Body of pancreas (tissue), 4 donors: ENCODE data around the gene TJP3. TPM values are rescaled to one million over a fixed set of nuclear protein-coding genes. Genes with fewer than 3 reads are reported as not detected.

Source experiments
- ATAC-seq: fragments of 150-250 bp; one replicate; pipeline ENCODE4 v1.9.1; 2016
- DNase-seq, 4 donors: peaks; one replicate each; pipeline ENCODE4 v3.0.0-alpha.2; 2019
- H3K27ac ChIP-seq, 4 donors: fragments of 200-600 bp; sonication (generic); 1 replicate in 3 of 4; 2 replicates in 1 of 4; pipeline versions ENCODE4 v1.5.1 to v1.6.1; 2016 to 2019; ENCODE audit warnings: mild to moderate bottlenecking in 1 of 4, mixed read lengths in 1 of 4, moderate library complexity in 1 of 4
- H3K27me3 ChIP-seq, 2 donors: fragments of 200-600 bp; sonication (generic); one replicate each; pipeline ENCODE4 v1.6.0; 2016; ENCODE audit warnings: mild to moderate bottlenecking in 1 of 2
- H3K36me3 ChIP-seq, 2 donors: fragments of 200-600 bp; sonication (generic); replicated peaks in 1 of 2; 2 replicates each; pipeline ENCODE4 v1.5.1; 2016; ENCODE audit warnings: low read depth in 2 of 2; ENCODE audit not compliant: insufficient read depth in 1 of 2
- H3K4me1 ChIP-seq: fragments of 200-600 bp; sonication (generic); one replicate; pipeline ENCODE4 v1.6.0; 2016
- H3K4me3 ChIP-seq, 2 donors: fragments of 200-600 bp; sonication (generic); 1 replicate in 1 of 2; 2 replicates in 1 of 2; pipeline ENCODE4 v1.5.1; 2016 to 2019
- H3K9me3 ChIP-seq, 3 donors: fragments of 200-600 bp; sonication (generic); 1 replicate in 2 of 3; 2 replicates in 1 of 3; pipeline ENCODE4 v1.5.1; 2016
- CTCF ChIP-seq, 7 experiments: fragments of 450-650 bp in 4 of 7; fragments of 200-600 bp in 3 of 7; sonication (generic) in 3 of 7; IDR thresholded peaks; one replicate each; pipeline ENCODE4 v1.5.1; 2016 to 2019; ENCODE audit warnings: antibody characterized with exemption in 7 of 7
- POLR2A ChIP-seq, 3 donors: fragments of 450-650 bp; IDR thresholded peaks; one replicate each; pipeline ENCODE4 v1.6.1; 2016; ENCODE audit warnings: antibody characterized with exemption in 3 of 3, mild to moderate bottlenecking in 2 of 3
- whole genome bisulfite sequencing, 2 donors: methylation state at CpG; one replicate each; pipeline ENCODE4 v1.1.5; 2017; 5-methylcytosine and 5-hydroxymethylcytosine counted together
- intact Hi-C: fragments of 100-400 bp; cut with DNase I; formaldehyde crosslinking; loops from one replicate; pipeline ENCODE4 v1.15.1; 2023
- total RNA-seq, 2 donors: library from RNA; depleted of rRNA; stranded (reverse); fragments of >200 nt; gene quantifications; one replicate each; pipeline ENCODE4 v1.1.0, GENCODE V29; 2016

The TJP3 gene
- total RNA-seq, 2 donors from 2014 or later: 15.8 to 21.4 TPM

GRCh38 chr19:3738477-3739220, 30.5 kb downstream of the TJP3 start:
- Histone ChIP-seq H3K4me3 (no peak overlapping the region), H3K27ac (no peak overlapping the region), H3K36me3 (peaks cover 0 to 3% of the 10 kb centered on the region in 2 donors), H3K4me1 (no peaks in the 10 kb centered on the region), H3K27me3 (no peaks in the 10 kb centered on the region), H3K9me3 (no peaks in the 10 kb centered on the region)
- ATAC-seq (no peak), DNase-seq (no peak)
- TF ChIP-seq CTCF (IDR thresholded peaks at IDR 0.05): no peak
- TF ChIP-seq POLR2A (IDR thresholded peaks at IDR 0.05): no peak
- 95 to 96% methylated on average over 21 to 32 of the region's 32 CpGs for WGBS, 2 donors
- intact Hi-C loops: no loop called here

- H3K27ac ChIP-seq: no peak overlapping the region
- no peaks in the 10 kb centered on the region for H3K36me3 ChIP-seq
- DNase-seq (no peak), ATAC-seq (no peak)
- H3K4me3 ChIP-seq: no peak overlapping the region
- 96% methylated on average over 5 of the region's 24 CpGs; no CpG with 5 or more reads in 1 of the 2 donors for WGBS, 2 donors
- TF ChIP-seq CTCF (IDR thresholded peaks at IDR 0.05): no peak
- no peak for TF ChIP-seq POLR2A (IDR thresholded peaks at IDR 0.05)
- intact Hi-C loops: no loop called here
- no peaks in the 10 kb centered on the region for H3K9me3 ChIP-seq
- no peaks in the 10 kb centered on the region for H3K4me1 ChIP-seq
- H3K27me3 ChIP-seq: no peaks in the 10 kb centered on the region
Measured at GRCh38 chr19:3740431-3740830, 32.2 kb downstream of the TJP3 start.

GRCh38 chr19:3743486-3743885, 35.3 kb downstream of the TJP3 start:
- ATAC-seq: no peak

GRCh38 chr19:3745363-3746045, 37.3 kb downstream of the TJP3 start:
- no peak overlapping the region for H3K4me3 ChIP-seq
- no peak for DNase-seq
- H3K9me3 ChIP-seq: no peaks in the 10 kb centered on the region
- no peak overlapping the region for H3K27ac ChIP-seq
- 63 to 80% methylated on average over 4 to 8 of the region's 8 CpGs for WGBS, 2 donors
- no peaks in the 10 kb centered on the region for H3K4me1 ChIP-seq
- intact Hi-C loops: no loop called here
- peaks cover 0 to 4% of the 10 kb centered on the region in 2 donors for H3K36me3 ChIP-seq
- H3K27me3 ChIP-seq: no peaks in the 10 kb centered on the region
- no peak for ATAC-seq
- no peak for TF ChIP-seq POLR2A (IDR thresholded peaks at IDR 0.05)
- TF ChIP-seq CTCF (IDR thresholded peaks at IDR 0.05): no peak

More at GRCh38 chr19:3743486-3743885, 35.3 kb downstream of the TJP3 start:
- H3K36me3 ChIP-seq: no peaks in the 10 kb centered on the region
- DNase-seq: no peak
- H3K4me3 ChIP-seq: no peak overlapping the region
- H3K27me3 ChIP-seq: no peaks in the 10 kb centered on the region
- WGBS, 2 donors: 94 to 97% methylated on average over 2 of the region's 2 CpGs
- no peaks in the 10 kb centered on the region for H3K9me3 ChIP-seq
- no peak for TF ChIP-seq POLR2A (IDR thresholded peaks at IDR 0.05)
- TF ChIP-seq CTCF (IDR thresholded peaks at IDR 0.05): no peak
- H3K4me1 ChIP-seq: no peaks in the 10 kb centered on the region
- intact Hi-C loops: no loop called here
- no peak overlapping the region for H3K27ac ChIP-seq
